HEK293T (cell line): ENCODE data around the gene CXXC4.

Source experiments
- ARNT ChIP-seq: fragments of 450-650 bp; IDR thresholded peaks from 2 replicates; pipeline ENCODE4 v1.6.1; 2017; ENCODE audit warnings: mild to moderate bottlenecking
- BHLHE40 ChIP-seq: fragments of 450-650 bp; IDR thresholded peaks from 2 replicates; pipeline ENCODE4 v1.6.1; 2016; ENCODE audit warnings: mild to moderate bottlenecking, moderate library complexity, borderline replicate concordance
- ELF4 ChIP-seq: fragments of 450-650 bp; IDR thresholded peaks from 2 replicates; pipeline ENCODE4 v1.6.1; 2017; ENCODE audit warnings: antibody characterized with exemption
- FOXK2 ChIP-seq: fragments of 450-650 bp; IDR thresholded peaks from 2 replicates; pipeline ENCODE4 v1.6.1; 2016; ENCODE audit warnings: mild to moderate bottlenecking
- FOXM1 ChIP-seq: fragments of 450-650 bp; IDR thresholded peaks from 2 replicates; pipeline ENCODE4 v1.6.1; 2017; ENCODE audit warnings: mild to moderate bottlenecking, borderline replicate concordance
- SP1 ChIP-seq: fragments of 450-650 bp; IDR thresholded peaks from 2 replicates; pipeline ENCODE4 v1.6.1; 2017

- no peak for TF ChIP-seq ELF4
- no peak for TF ChIP-seq SP1
- no peak for TF ChIP-seq ARNT
- TF ChIP-seq BHLHE40: no peak
- TF ChIP-seq FOXM1: no peak
- TF ChIP-seq FOXK2: no peak
Observed at GRCh38 chr4:104470770-104471169, 23.9 kb downstream of the CXXC4 start.
